Calu3 (cell line): ENCODE measurements around the gene MPV17L2. TPM values are rescaled to one million over a fixed set of nuclear protein-coding genes. Genes with fewer than 3 reads are reported as not detected.

Experiments
- BruUV-seq: library from RNA; stranded (reverse); fragments of 400-500 nt; replicated peaks from 2 replicates; lab custom pipeline; 2021; lab: Mats Ljungman, UMichigan
- CTCF ChIA-PET: fragments of 300-600 bp; sonication (Branson Sonifier 250); formaldehyde crosslinking; loops from one replicate; lab custom pipeline; 2022; ENCODE audit warnings: antibody characterized with exemption; lab: Charles Lee
- DNase-seq: peaks from one replicate; pipeline ENCODE4 v3.0.0; 2022
- H3K27ac Mint-ChIP-seq: one replicate; pipeline ENCODE4 v1.8.0; 2022; ENCODE audit warnings: mixed read lengths; ENCODE audit not compliant: unreplicated experiment
- H3K27me3 Mint-ChIP-seq: one replicate; pipeline ENCODE4 v1.8.0; 2022; ENCODE audit warnings: mixed read lengths; ENCODE audit not compliant: unreplicated experiment
- H3K36me3 Mint-ChIP-seq: one replicate; pipeline ENCODE4 v1.8.0; 2022; ENCODE audit warnings: mild to moderate bottlenecking, moderate library complexity, mixed read lengths; ENCODE audit not compliant: insufficient read depth, unreplicated experiment
- H3K4me1 Mint-ChIP-seq: one replicate; pipeline ENCODE4 v1.8.0; 2022; ENCODE audit warnings: mild to moderate bottlenecking, low read depth, mixed read lengths; ENCODE audit not compliant: unreplicated experiment
- H3K4me3 Mint-ChIP-seq: one replicate; pipeline ENCODE4 v1.8.0; 2022; ENCODE audit warnings: mild to moderate bottlenecking, low read depth, moderate library complexity, mixed read lengths; ENCODE audit not compliant: unreplicated experiment
- H3K9me3 Mint-ChIP-seq: one replicate; pipeline ENCODE4 v1.8.0; 2022; ENCODE audit warnings: low read depth, mixed read lengths; ENCODE audit not compliant: unreplicated experiment
- intact Hi-C: fragments of 100-400 bp; cut with micrococcal nuclease; formaldehyde crosslinking; loops from one replicate; pipeline ENCODE4 v1.10.0; 2022; ENCODE audit not compliant: unreplicated experiment
- total RNA-seq: library from RNA; stranded (reverse); gene quantifications from 2 replicates; pipeline ENCODE4 v1.2.3, GENCODE V29; 2022
- TF ChIP-seq, protein P1 (sequence below): fragments of 200-600 bp; IDR thresholded peaks from one replicate; pipeline ENCODE4 v1.8.0; 2022; ENCODE audit warnings: antibody characterized with exemption; ENCODE audit not compliant: unreplicated experiment

MPV17L2 gene
- total RNA-seq, 1 experiment from 2014 or later: 10.9 TPM

DNA sequence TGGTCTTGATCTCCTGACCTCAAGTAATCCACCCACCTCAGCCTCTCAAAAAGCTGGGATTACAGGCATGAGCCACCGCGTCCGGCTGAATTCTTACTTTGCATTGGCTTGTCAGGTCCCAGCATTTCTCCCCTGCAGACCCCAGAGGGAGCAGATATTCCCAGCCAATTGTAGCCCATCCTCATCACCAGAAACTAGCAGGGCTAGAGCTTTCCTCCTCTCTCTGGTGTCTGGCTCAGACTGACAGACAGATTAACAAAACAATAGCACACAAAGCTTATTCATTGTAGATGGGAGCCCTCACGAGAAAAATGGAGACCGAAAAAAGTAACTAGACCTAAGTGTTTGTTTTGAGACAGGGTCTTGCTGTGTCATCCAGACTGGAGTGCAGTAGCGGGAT, 7.5 kb upstream of the MPV17L2 start:
- CTCF ChIA-PET: interaction anchor here (1.5 kb wide), 1 partner anchor 66 kb away, joined by 5 read pairs; no protein-coding TSS in a partner anchor
- H3K27me3 Mint-ChIP-seq: no peaks in the 10 kb centered on the region
- H3K4me1 Mint-ChIP-seq: no peaks in the 10 kb centered on the region

DNA sequence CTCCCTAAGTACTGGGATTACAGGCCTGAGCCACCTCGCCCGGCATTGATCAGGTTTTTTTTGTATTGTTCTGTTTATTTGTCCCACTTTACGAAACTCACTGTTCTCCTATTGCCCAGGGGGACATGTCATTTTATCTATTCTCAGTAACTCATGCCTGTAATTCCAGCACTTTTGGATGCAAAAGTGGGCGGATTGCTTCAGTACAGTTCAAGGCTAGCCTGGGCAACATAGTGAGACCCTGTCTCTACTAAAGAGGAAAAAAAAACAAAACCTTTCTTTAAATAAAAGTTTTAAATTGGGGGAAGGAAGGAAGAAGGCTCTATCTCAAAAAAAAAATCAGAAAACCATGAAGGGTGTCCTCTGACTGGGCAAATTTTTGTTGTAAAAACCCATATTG, 2.7 kb upstream of the MPV17L2 start:
- H3K4me3 Mint-ChIP-seq: no peak overlapping the region
- H3K9me3 Mint-ChIP-seq: no peaks in the 10 kb centered on the region
- no peak for DNase-seq
- peaks cover 8% of the 10 kb centered on the region for H3K4me1 Mint-ChIP-seq
- peaks cover 23% of the 10 kb centered on the region for H3K36me3 Mint-ChIP-seq
- BruUV-seq: no TSS peak
- CTCF ChIA-PET: no interaction called here
- H3K27ac Mint-ChIP-seq: no peak overlapping the region
- TF ChIP-seq, protein P1, sequence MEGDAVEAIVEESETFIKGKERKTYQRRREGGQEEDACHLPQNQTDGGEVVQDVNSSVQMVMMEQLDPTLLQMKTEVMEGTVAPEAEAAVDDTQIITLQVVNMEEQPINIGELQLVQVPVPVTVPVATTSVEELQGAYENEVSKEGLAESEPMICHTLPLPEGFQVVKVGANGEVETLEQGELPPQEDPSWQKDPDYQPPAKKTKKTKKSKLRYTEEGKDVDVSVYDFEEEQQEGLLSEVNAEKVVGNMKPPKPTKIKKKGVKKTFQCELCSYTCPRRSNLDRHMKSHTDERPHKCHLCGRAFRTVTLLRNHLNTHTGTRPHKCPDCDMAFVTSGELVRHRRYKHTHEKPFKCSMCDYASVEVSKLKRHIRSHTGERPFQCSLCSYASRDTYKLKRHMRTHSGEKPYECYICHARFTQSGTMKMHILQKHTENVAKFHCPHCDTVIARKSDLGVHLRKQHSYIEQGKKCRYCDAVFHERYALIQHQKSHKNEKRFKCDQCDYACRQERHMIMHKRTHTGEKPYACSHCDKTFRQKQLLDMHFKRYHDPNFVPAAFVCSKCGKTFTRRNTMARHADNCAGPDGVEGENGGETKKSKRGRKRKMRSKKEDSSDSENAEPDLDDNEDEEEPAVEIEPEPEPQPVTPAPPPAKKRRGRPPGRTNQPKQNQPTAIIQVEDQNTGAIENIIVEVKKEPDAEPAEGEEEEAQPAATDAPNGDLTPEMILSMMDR: no peak
- intact Hi-C loops: no loop called here
- no peaks in the 10 kb centered on the region for H3K27me3 Mint-ChIP-seq

More for the DNA sequence above, 7.5 kb upstream of the MPV17L2 start:
- intact Hi-C loops: no loop called here
- no peak overlapping the region for H3K27ac Mint-ChIP-seq
- no TSS peak for BruUV-seq
- no peaks in the 10 kb centered on the region for H3K36me3 Mint-ChIP-seq
- no peak for DNase-seq
- TF ChIP-seq, protein P1: no peak
- H3K4me3 Mint-ChIP-seq: no peak overlapping the region
- H3K9me3 Mint-ChIP-seq: no peaks in the 10 kb centered on the region

DNA sequence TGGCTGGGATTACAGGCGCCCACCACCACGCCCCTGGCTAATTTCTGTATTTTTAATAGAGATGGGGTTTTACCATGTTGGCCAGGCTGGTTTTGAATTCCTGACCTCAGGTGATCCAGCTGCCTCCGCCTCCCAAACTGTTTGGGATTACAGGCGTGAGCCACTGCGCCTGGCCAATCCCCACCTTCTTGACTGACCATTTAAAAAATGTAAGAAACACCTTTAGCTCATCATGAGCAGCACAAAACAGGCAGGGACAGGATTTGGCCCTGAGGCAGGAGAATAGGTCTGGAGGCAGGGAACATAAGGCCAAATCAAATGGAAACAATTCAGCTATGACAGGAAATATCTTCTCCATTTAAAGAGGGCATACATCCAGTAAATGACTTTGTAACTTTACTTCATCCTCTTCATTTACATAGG, 1.4 kb upstream of the MPV17L2 start:
- Mint-ChIP-seq H3K4me3 (peak overlapping the region; percentile 72), H3K27me3 (no peaks in the 10 kb centered on the region), H3K36me3 (peaks cover 23% of the 10 kb centered on the region), H3K4me1 (peaks cover 8% of the 10 kb centered on the region), H3K9me3 (no peaks in the 10 kb centered on the region), H3K27ac (no peak overlapping the region)
- BruUV-seq: no TSS peak
- TF ChIP-seq, protein P1: no peak
- CTCF ChIA-PET: interaction anchor here (0.6 to 2.1 kb wide), 5 partner anchors 12 to 244 kb away, joined by 4 to 15 read pairs (median 5); partner anchors contain the start of gene RAB3A
- no peak for DNase-seq
- intact Hi-C loops: no loop called here

DNA sequence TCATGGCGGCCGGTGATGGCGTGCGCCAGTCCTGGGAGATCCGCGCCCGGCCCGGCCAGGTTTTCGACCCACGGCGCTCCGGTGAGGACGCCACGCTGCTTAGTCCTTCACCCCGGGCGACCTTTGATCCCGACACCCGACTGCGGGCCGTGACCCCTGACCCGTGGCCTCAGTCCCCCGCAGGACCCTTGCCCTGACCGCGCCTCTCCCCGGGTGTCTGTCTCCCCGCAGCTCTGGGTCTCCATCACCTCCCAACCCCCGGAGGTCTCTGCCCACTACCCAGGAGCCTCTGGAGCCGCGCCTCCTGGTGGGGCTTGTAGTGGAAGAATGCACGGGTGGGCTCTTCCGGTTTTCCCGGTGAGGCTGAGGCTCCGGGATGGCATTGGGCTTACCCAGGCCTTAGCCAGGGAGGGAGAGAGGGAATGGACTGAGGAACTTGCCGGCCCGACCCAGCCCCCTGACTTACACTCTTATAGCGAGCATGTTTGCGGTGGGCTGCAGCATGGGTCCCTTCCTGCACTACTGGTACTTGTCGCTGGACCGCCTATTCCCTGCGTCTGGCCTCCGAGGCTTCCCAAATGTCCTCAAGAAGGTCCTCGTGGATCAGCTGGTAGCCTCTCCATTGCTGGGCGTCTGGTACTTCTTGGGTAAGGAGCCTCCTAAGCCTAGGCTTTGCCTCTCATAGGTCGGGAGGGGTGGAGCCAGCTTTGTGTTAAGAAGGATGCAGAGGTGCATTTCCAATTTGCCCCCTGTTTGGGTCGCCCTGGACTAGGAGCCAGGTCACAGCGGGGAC, 566 bp downstream of the MPV17L2 start:
- TF ChIP-seq, protein P1: no peak
- peaks cover 28% of the 10 kb centered on the region for H3K36me3 Mint-ChIP-seq
- no peaks in the 10 kb centered on the region for H3K9me3 Mint-ChIP-seq
- peak overlapping the region; percentile 72 for H3K4me3 Mint-ChIP-seq
- CTCF ChIA-PET: interaction anchor here (0.7 to 2.1 kb wide), 6 partner anchors 15 to 88 kb away, joined by 3 to 15 read pairs (median 4); partner anchors contain the start of gene JUND
- DNase-seq: no peak
- H3K27ac Mint-ChIP-seq: peak overlapping the region; percentile 92
- BruUV-seq: TSS peak; percentile 59
- intact Hi-C loops: no loop called here
- H3K4me1 Mint-ChIP-seq: peaks cover 8% of the 10 kb centered on the region
- no peaks in the 10 kb centered on the region for H3K27me3 Mint-ChIP-seq
